BJ (cell line): ENCODE measurements around the gene TMEM51. TPM values are rescaled to one million over a fixed set of nuclear protein-coding genes. Genes with fewer than 3 reads are reported as not detected.

Experiments
- CTCF ChIA-PET: fragments of 350-600 bp; formaldehyde crosslinking; extraction: SDS; loops from one replicate; lab custom pipeline; 2021; ENCODE audit warnings: antibody characterized with exemption, inconsistent platforms; lab: Yijun Ruan, JAX
- POLR2A ChIA-PET: fragments of 300-600 bp; sonication (Branson Sonifier 250); formaldehyde crosslinking; extraction: SDS; loops from one replicate; lab custom pipeline; 2021; ENCODE audit warnings: antibody characterized with exemption; lab: Charles Lee
- DNase-seq: peaks from one replicate; pipeline ENCODE4 v3.0.0-alpha.2; 2011; ENCODE audit warnings: low read depth
- H3K27me3 ChIP-seq: 2 replicates; pipeline ENCODE4 v1.6.0; 2011; ENCODE audit warnings: low read length; ENCODE audit not compliant: control insufficient read depth, insufficient read depth
- H3K36me3 ChIP-seq: 2 replicates; pipeline ENCODE4 v1.5.1; 2011; ENCODE audit warnings: low read length; ENCODE audit not compliant: control insufficient read depth, insufficient read depth
- H3K4me3 ChIP-seq: 2 replicates; pipeline ENCODE4 v1.5.1; 2011; ENCODE audit warnings: low read depth, mild to moderate bottlenecking, control low read depth, low read length
- polyA plus RNA-seq: library from polyadenylated mRNA; depleted of rRNA; stranded (reverse); fragments of >200 nt; gene quantifications from 2 replicates; pipeline ENCODE4 v1.2.3, GENCODE V29; 2011
- TF ChIP-seq, protein P1 (sequence below): IDR thresholded peaks from 2 replicates; pipeline ENCODE4 v1.5.1; 2011; ENCODE audit warnings: low read depth, mild to moderate bottlenecking, control low read depth, inconsistent platforms, low read length, moderate library complexity; ENCODE audit not compliant: insufficient read depth

The TMEM51 gene
- polyA plus RNA-seq, 1 experiment = 2.0 TPM

DNA sequence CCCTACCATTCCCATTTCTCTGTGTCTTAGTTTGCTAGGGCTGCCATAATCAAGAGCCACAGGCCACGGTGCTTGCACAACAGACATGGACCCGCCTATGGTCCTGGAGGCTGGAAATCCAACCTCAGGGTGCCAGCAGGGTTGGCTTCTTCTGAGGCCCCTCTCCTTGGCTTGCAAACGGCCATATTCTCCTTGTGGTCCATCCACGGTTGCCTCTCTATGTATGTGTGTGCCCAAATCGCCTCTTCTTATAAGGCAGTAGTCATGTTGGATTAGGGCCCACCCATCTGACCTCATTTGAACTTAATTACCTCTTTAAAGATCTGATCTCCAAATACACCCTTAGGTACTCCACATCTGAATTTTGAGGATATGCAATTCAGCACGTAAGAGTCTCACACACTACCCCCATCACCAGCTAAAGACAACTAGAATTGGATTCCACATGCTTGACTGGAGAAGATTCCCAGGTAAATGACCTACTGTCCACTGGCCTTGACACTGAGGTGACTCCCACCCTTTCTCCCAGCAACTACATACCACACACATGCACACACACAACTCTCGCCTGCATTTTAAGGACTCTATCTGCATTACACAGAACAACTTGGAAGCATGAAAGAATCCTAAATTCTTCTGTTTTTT is 28.3 kb upstream of the TMEM51 start:
- H3K4me3 ChIP-seq = no peak overlapping the region
- TF ChIP-seq, protein P1, sequence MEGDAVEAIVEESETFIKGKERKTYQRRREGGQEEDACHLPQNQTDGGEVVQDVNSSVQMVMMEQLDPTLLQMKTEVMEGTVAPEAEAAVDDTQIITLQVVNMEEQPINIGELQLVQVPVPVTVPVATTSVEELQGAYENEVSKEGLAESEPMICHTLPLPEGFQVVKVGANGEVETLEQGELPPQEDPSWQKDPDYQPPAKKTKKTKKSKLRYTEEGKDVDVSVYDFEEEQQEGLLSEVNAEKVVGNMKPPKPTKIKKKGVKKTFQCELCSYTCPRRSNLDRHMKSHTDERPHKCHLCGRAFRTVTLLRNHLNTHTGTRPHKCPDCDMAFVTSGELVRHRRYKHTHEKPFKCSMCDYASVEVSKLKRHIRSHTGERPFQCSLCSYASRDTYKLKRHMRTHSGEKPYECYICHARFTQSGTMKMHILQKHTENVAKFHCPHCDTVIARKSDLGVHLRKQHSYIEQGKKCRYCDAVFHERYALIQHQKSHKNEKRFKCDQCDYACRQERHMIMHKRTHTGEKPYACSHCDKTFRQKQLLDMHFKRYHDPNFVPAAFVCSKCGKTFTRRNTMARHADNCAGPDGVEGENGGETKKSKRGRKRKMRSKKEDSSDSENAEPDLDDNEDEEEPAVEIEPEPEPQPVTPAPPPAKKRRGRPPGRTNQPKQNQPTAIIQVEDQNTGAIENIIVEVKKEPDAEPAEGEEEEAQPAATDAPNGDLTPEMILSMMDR = no peak
- no peaks in the 10 kb centered on the region for H3K27me3 ChIP-seq
- POLR2A ChIA-PET = no interaction called here
- CTCF ChIA-PET = interaction anchor here (0.5 to 1.8 kb wide), 4 partner anchors 26 to 180 kb away, joined by 3 to 4 read pairs (median 4); no protein-coding TSS in a partner anchor
- DNase-seq = no peak
- no peaks in the 10 kb centered on the region for H3K36me3 ChIP-seq

DNA sequence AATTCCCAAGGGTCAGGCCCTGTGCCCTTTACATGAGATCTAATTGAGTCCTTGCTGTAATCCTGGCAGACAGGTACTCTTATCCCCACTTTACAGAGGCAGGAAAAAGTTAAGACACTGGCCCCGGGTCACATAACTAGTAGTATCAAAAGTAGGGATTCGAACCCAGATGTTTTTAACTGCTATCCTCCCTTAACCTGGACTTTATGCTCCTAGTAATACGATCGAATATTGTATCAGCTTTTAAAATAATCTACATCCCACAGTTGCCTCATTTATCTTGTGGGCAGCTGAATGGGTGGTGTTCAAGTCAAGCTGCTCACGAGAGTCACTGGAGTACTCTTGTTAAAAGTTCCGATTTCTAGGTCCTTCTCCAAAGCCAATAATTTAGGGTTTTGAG is 25.5 kb upstream of the TMEM51 start:
- ChIA-PET POLR2A (no interaction called here), CTCF (interaction anchor here (0.6 to 3.0 kb wide), 24 partner anchors 9 to 673 kb away, joined by 3 to 67 read pairs (median 5); partner anchors contain the start of gene FHAD1)
- TF ChIP-seq, protein P1 = no peak
- Histone ChIP-seq H3K36me3 (no peaks in the 10 kb centered on the region), H3K4me3 (no peak overlapping the region), H3K27me3 (no peaks in the 10 kb centered on the region)
- DNase-seq = no peak

DNA sequence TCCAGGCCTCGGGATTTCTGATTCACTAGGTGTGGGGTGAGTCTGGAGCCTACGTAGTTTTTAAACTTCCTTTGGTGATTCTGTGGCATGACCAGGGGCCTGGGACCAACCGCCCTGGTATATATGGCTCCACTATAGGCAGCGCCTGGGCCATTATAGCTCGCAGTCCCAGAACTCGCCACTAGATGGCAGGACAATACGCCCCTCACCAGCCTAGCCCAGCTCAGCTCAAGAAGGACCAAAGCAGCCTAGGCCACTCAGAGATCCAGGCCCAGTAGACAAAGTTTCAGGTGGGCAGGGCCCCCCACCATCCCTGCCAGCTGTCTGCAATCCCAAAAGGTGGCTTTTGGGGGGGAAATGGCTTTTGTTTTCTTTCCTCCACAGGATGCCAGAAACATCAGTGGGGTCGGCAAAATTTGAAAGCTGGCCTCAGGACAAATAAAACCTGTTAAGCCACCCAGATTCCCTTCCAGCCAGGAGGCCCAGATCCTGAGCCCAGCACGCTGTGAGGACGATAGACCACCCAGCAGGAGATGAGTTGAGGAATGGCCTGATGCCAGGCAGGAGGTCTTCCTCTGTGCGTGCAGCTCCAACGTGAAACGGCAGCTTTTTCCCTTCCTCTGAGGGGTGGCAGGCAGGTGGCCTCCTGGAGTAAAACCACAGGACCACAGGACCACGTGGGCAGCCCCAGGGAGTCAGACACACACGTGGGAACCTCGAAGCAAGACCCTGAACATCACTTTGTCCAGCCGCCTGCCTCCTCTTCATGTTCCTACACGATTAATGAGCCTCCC is 24.8 kb upstream of the TMEM51 start:
- ChIA-PET CTCF (interaction anchor here (0.6 to 3.0 kb wide), 26 partner anchors 8 to 1030 kb away, joined by 3 to 67 read pairs (median 5); partner anchors contain the start of gene FHAD1), POLR2A (no interaction called here)
- Histone ChIP-seq H3K36me3 (no peaks in the 10 kb centered on the region), H3K27me3 (no peaks in the 10 kb centered on the region), H3K4me3 (no peak overlapping the region)
- DNase-seq = no peak
- TF ChIP-seq, protein P1 = peak; percentile 96

DNA sequence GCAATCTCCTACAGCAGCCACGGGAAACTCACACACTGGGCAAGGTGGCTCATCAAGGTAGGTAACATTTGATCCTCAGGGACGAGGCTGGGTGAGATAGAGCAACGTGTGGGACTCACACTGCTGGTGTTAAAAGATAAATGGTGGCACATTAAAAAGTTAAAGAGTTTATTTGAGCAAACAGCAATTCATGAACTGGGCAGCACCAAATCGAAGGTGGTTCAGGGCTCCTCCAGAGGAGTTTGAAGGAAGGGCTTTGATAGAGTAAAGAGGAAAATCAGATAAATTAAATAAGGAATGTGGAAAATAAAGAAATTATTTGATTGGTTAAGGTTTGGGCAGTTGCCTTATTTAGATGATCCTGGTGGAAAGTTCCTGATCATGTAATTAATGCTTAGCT is 23.6 kb upstream of the TMEM51 start:
- no peak for DNase-seq
- H3K4me3 ChIP-seq = no peak overlapping the region
- CTCF ChIA-PET = interaction anchor here (1.0 to 3.0 kb wide), 5 partner anchors 9 to 175 kb away, joined by 3 to 67 read pairs (median 16); no protein-coding TSS in a partner anchor

More for the DNA sequence above, 23.6 kb upstream of the TMEM51 start:
- H3K36me3 ChIP-seq = no peaks in the 10 kb centered on the region
- no peaks in the 10 kb centered on the region for H3K27me3 ChIP-seq
- TF ChIP-seq, protein P1 = no peak
- POLR2A ChIA-PET = no interaction called here
